ENCODE results near the gene CXCR4.
"Not testable (repeated sequence)": the region's sequence is repeated elsewhere in the genome, so short reads cannot be mapped to it uniquely, and the experiment has no call there.

Gene CXCR4

DNA sequence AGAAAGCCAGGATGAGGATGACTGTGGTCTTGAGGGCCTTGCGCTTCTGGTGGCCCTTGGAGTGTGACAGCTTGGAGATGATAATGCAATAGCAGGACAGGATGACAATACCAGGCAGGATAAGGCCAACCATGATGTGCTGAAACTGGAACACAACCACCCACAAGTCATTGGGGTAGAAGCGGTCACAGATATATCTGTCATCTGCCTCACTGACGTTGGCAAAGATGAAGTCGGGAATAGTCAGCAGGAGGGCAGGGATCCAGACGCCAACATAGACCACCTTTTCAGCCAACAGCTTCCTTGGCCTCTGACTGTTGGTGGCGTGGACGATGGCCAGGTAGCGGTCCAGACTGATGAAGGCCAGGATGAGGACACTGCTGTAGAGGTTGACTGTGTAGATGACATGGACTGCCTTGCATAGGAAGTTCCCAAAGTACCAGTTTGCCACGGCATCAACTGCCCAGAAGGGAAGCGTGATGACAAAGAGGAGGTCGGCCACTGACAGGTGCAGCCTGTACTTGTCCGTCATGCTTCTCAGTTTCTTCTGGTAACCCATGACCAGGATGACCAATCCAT is 2.7 kb downstream of the CXCR4 start:
- no peak for DNase-seq (ENCODE audit: low read depth)

- no peak for DNase-seq (ENCODE audit: low read depth)
These were observed 3.6 kb downstream of the CXCR4 start for GRCh38 chr2:136114382-136114781.

DNA sequence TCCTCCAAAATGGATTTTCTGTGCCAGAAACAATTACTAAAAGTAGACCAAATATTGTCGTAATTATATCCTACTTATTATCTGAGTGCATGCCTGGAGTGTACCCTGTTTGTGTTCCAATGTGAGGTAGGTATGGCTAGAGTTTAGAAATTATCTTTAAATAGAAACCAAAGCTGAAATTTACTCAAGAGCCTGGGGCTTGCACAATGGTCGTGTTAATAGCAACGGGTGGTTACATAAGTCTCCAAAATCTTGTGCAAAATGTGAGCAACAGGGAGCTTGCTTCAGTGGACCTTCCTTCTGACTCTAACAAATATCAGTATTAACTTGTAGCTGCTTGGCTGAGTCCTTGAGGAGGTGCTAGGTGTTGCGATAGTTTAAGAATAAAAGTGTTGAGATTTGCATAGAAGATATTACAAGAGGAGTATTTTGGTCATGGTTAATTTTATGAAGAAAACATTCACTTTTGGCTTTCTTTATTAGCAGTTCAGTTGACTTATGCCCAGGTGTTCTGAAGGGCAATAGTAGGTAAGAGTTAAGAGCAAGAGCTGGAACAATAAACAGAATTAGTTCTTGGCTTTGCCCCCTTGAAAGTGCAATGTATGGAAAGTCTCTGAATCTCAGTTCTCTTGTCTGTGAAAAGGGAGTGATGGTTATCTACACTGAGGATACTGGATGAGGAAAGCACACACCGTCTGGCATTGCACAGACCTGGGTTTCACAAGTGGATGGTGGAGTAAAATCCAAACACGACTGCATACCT is 4.6 kb downstream of the CXCR4 start:
- no peak for DNase-seq (ENCODE audit: low read depth)

- no peak for DNase-seq (ENCODE audit: low read depth)
These were observed 5.4 kb downstream of the CXCR4 start for GRCh38 chr2:136112317-136113208.

- no peak for DNase-seq (ENCODE audit: low read depth)
These were observed 6.2 kb downstream of the CXCR4 start for GRCh38 chr2:136111711-136112110.

GRCh38 chr2:136110526-136110925 is 7.4 kb downstream of the CXCR4 start:
- DNase-seq (ENCODE audit: low read depth) = no peak

DNA sequence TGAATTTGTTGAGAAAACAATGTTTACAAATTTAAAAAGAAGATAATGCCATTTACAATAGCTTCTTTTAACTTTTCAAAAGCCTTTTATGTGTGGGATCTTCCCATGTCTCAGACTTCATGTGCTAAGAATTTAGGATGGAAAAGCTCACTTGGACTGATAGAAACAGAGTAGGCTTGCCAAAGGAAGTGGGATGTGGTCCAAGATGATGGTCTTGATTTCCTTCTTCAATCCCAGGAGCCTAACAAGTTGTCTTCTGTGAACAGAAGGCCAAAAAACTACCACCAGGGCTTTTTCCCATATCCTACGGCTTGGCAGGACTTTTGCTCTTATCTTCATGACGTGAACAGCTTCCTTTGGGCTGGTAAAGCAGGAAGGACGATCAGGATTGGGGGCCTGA is 9.5 kb downstream of the CXCR4 start:
- no peak for DNase-seq (ENCODE audit: low read depth)

DNA sequence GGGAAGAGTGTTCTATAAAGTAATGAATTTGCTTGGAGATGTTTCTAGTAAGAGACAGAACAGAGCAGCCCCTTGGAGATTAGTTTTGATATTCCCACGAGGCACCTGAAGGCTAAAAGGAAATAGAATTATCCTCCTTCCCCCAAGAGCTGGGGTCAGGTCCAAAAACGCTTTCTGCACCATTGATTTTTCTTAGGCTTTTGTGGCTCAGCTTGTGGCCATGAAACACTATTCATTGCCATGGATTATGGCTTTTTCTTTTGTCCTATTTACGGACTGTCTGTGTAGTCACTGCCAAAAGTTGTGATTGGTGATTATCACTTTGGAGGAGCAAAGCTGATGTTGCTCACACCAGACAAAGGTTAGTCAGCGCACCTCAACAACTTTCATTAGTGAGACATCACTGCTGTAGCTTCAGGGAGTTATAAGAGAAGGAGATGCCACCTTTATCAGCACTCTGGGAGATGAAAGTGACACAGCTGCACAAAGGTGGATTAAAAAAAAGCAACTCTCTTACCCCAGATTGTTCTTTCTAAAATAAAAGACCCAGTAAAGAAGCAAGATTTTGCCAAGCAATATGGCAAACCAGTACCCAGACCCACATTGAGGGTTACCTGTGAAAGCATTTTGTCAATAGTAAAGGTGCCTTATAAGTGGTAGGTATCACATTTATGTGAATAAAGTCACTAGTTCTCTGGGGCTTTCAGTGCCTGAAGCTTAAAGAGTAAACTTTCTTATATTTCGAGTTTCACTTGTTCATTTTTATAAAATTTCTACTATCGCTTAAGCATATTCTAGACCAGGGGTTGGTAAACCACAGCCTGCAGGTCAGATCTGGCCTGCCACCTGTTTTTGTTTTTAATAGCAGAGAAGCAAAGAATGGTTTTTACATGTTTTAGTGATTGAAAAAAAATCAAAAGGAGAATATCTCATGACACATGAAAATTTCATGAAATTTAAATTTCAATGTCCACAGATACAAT is 10.6 kb downstream of the CXCR4 start:
- no peak for DNase-seq (ENCODE audit: low read depth)

DNA sequence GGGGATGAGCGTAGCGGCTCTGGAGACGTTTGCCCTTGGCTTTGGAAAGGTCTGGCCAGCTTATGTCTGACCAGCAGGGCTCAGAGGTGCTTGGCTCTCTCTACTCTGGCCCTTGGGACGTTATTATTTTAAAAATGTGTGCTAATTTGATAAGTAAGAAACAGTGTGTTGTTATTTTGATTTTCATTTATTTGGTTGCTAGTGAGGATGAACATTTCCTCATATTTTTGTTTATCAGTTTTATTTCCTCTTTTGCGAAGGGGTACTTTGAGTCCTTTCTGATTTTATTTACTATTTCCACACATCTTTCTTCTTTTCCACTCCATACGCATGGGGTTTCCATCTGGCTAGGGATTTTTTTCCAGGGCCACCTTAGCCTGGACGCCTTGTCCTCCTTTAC is 11.4 kb downstream of the CXCR4 start:
- no peak for DNase-seq (ENCODE audit: low read depth)

- DNase-seq (ENCODE audit: low read depth) = no peak
These were observed 13.0 kb downstream of the CXCR4 start for GRCh38 chr2:136104977-136105376.

GRCh38 chr2:136101042-136101441 is 16.9 kb downstream of the CXCR4 start:
- DNase-seq (ENCODE audit: low read depth) = no peak

DNA sequence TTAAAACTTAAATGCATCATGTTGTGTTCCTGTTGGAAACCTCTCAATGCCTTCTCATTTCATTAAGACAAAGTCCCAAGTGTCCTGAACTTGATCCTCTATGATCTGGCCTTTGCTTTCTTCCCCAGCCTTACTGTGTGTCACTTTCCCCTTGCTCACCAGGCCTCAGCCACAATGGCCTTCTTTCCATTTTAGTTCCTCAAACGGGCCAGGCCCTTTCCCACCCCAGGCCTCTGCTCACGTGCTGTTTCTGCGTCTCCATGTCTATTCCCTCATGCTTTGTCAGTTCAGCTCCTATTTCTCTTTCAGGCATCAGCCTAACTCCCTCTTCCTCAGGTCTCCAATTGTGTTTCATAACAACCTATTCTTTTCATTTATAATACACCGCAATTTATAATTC is 19.5 kb downstream of the CXCR4 start:
- DNase-seq (ENCODE audit: low read depth) = no peak

GRCh38 chr2:136093583-136093982 is 24.4 kb downstream of the CXCR4 start:
- DNase-seq (ENCODE audit: low read depth) = no peak

GRCh38 chr2:136091899-136092298 is 26.1 kb downstream of the CXCR4 start:
- no peak for DNase-seq (ENCODE audit: low read depth)

GRCh38 chr2:136087901-136088460 is 30.0 kb downstream of the CXCR4 start:
- not testable (repeated sequence) for DNase-seq (ENCODE audit: low read depth)

GRCh38 chr2:136086253-136087016 is 31.5 kb downstream of the CXCR4 start:
- no peak for DNase-seq (ENCODE audit: low read depth)

DNA sequence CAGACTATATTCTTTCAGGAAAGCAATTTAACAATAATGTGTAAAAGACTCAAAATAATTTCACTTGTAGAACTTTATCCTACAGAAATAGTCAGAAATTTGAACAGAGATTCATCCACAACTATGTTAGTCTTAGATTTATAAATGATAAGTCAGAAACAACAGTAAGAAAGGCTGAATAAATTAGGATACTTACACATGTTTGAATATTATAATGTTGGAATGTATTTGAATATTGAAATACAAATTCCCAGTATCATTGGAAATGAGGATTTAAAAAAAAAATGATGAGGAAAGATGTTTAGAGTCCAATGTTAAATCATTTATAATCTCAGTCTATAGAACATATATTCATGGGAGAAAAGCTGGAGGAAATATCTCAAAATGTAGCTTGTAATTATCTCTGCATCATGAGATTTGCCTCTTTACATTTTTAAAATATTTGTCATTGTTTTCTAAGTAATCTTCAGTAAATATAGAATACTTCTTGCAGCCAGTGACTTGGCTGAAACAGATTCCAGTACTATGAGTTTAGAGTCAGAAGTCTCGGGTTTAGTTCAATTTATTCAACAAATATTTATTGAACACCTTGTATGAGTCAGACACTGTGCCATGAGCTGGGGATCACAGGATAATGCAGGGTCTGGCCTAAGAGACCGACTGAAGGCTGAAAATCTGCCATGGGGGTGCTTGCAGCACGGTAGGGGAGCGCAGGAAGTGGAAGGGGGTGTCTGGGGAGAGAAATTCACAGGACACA is 32.3 kb downstream of the CXCR4 start:
- DNase-seq (ENCODE audit: low read depth) = no peak

DNA sequence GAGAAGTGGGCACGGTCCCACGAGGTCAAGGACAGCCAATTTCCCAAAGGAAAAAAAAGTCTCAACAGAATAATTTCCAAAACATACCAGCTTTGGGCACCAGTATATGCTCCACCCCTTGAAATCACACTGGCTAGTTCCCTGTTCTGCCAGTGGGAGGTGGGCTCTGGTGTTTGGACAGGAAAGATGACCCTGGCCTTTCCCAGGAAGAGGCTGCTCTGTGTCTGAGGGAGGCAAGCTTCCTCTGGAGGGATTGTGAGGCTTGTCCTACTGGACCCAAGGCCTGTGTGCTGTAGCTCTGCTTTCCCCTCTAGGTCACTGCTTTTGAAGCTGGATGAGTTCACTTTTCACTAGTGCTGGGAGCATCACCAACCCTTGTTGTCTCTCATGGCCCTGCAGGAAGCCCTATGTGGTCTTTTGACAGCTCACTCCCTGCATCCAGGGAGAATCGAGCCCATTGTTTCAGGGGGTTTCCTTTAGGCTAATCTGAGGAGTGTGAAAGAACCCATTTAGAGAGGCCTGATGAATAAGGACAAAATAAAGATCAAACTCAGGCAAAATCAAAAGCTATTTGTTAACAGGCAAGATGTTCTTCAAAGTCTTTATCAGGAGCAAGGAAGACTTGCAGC is 36.3 kb downstream of the CXCR4 start:
- no peak for DNase-seq (ENCODE audit: low read depth)

- DNase-seq (ENCODE audit: low read depth) = no peak
These were observed 37.8 kb downstream of the CXCR4 start for GRCh38 chr2:136080114-136080513.

All from stromal cell of bone marrow (primary cell).